HG03064 (cell line): Measurements from ENCODE around the gene XPC.
A peak's percentile ranks its signal among the peaks of the same experiment; 100 is the strongest.

Experiments used
- ATAC-seq: cut with Tn5 transposase; IDR thresholded peaks from one replicate; pipeline ENCODE4 v1.9.1; 2021; ENCODE audit warnings: low read depth; ENCODE audit not compliant: unreplicated experiment

XPC gene

DNA sequence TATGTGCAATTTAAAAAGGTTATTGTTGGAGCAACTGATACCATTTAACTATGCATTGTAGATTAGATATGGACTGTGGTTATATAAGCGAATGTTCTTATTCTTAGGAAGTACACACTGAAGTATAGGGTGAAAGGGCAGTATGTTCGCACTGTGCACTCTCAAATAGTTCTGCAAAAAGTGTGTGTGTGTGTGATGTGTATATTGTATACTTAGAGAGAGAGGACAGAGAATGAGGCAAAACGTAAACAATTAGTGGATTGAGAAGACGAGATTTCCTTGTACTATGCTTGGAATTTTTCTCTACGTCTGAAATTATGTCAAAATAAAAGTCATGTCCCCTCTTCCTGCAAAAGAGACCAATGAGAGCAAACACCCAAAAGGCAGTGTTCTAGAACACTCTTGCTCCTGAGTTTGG, 30.6 kb upstream of the XPC start:
- ATAC-seq = no peak

GRCh38 chr3:14208168-14208567, 29.8 kb upstream of the XPC start:
- ATAC-seq = no peak

DNA sequence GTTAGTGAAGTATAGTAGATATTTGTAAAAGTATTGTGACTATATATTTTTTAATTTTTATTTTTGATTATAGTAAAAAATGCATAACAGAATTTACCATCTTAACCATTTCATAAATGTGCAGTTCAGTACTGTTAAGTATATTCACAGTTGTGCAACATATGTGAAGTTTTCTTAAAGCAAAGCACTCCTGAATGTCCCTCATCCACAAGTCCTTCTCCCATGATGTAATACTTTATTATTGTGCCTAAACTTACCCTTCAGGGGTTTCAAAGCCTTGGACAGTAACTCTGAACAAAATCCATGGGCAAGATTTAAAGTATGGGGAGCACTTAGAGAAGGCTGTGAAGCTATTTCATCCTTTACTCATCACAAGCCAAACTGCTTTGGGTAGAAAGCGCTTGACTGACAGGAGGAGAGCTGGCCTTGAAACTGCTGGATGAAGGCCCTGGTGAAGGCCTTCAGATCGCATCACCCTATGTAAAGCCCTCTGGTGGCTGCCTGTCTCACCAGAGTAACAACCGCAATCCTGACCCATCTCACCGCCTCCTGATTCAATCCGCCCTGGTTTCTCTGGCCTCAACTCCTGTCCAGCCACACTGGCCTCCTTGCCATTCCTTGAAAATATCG, 28.3 kb upstream of the XPC start:
- ATAC-seq = no peak

GRCh38 chr3:14204515-14205284, 26.3 kb upstream of the XPC start:
- no peak for ATAC-seq

DNA sequence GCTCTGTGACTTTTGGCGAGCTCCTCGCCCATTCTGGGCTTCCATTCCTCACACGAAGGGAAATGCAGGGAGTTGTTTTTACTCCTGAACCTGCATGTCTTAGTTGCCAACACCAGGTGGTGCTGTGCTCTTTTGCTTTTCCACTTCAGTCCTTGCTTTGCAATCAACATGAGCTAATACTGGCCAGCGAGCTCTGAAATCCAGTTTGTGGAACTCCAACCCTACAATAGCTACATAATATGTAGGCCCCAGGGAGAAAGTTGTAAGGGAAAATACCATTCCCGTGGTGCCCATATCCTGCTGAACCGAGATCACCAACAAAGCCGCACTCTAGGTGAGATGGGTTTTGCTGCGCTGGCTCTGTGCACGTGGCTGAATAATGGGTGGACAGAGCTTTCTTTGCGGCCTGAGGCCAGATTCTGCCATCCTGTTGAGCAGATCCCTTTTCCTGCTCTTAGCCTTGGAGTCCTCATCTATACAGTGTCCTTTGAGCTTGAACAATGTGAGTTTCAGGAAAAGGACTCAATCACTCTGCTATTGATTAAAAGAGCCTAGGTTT, 25.2 kb upstream of the XPC start:
- no peak for ATAC-seq

DNA sequence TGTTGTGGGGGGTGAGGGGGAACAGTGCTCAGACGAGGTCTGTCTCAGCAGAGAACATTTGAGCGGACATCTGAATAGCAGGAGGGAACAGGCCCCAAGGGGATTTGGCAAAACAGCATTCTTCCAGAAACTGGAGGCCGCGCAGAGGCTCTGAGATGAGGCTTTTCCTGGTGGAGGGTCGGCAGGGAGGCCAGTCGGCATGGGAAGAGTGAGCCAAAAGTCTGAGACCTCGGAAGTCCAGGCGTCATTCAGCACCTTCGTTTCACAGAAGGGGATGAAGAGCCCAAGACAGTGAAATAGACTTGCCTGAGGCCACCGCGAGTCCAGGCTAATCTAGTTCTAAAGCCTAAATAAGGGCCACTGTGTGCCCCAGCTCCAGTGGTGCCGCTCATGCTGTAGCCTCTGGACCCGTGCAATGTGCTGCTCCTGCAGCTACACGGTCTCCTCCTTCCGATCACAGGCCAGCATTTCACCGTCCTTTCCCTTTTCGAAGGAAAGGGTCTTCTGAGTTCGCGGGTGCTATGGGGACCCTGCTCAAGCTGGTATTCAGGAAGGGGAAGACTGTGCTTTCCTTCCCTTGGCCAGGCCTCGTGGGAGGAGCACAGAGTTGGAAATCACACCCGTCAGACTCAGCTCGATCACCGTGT, 24.6 kb upstream of the XPC start:
- ATAC-seq = no peak

DNA sequence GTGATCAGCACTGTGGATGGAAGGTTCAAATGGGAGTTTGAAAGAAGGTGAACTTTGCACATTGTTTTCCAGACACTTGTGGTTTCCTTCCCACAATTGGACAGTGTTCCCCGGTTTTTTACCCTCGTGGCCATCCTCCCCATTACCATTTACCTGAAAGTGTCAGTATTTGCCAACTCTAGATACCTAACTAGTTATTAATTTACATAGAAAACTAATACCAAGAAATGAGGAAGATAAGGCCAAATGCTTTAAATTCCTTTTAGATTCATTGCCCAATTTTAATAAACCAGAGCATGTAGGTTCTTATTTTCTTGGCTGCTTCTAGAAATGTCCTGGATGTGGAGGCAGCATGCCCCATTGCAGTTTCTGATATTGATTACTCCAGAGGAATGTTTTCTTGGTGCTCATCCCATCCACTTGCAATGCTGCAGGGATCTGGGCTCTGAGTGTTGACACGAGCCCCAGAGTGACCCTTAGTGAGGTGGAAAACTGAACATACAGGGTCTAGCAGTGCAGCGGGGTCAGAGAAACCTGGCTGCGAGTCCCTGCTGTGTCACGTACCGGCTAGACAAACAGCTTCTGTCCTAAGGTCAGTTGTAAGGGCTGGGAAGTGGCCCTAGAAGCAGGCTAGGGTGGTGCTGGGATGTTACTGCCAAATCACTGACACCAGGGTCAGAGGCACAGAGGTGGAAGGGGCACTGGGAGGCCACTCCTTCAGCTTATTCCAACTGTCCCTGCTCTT, 23.7 kb upstream of the XPC start:
- ATAC-seq = no peak

DNA sequence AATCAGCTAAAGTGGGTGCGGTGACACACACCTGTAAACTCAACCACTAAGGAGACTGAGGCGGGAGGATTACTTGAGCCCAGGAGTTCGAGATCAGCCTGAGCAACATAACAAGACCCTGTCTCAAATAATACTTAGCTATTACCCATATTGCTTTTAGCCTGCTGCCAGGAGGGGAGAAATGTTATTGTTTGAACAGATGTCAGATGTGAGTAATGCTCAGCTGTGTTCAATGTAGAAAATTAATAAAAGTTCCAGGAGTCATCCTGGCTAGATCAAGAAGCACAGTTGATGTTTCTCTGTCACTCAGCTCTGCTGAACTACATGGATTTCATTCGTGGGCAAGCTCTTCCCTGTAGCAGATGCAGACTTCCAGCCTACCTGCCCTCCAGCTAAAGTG, 22.4 kb upstream of the XPC start:
- no peak for ATAC-seq

- no peak for ATAC-seq
These were observed 21.9 kb upstream of the XPC start for GRCh38 chr3:14200276-14200675.

- ATAC-seq = no peak
These were observed 21.2 kb upstream of the XPC start for GRCh38 chr3:14199641-14200040.

GRCh38 chr3:14194865-14195264, 16.5 kb upstream of the XPC start:
- ATAC-seq = no peak

DNA sequence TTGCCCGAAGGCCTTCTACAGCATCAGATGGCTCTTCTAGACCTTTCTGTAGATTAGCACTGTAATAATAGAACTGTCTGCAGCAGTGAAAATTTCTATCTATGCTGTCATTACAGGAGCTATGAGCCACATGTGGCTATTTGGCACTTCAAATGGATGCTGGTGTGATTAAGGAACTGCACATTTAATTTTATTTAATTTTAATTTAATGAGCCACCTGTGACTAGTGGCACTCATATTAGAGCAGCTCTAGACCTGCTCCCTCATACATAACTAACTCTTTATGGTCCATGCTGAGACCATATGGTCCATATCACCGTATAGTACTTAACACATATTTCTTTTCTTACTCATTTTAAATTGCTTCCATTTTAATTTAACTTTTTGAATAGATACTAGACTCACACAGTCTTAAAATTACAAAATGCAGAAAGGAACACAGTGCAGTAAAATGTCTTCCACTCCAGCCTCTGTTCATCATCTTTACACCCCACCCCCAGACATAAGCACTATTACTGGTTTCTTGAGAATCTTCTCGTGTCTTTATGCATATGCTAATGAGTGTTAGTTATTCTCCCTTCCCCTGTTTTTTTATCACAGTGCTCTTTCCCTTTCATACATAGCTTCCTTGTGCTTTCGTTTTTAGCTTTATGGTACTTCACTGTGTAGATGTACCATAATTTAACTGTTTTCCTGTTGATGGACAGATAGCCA, 9.8 kb upstream of the XPC start:
- no peak for ATAC-seq

GRCh38 chr3:14186854-14187458, 8.6 kb upstream of the XPC start:
- no peak for ATAC-seq

GRCh38 chr3:14183015-14183577, 4.7 kb upstream of the XPC start:
- ATAC-seq = no peak

DNA sequence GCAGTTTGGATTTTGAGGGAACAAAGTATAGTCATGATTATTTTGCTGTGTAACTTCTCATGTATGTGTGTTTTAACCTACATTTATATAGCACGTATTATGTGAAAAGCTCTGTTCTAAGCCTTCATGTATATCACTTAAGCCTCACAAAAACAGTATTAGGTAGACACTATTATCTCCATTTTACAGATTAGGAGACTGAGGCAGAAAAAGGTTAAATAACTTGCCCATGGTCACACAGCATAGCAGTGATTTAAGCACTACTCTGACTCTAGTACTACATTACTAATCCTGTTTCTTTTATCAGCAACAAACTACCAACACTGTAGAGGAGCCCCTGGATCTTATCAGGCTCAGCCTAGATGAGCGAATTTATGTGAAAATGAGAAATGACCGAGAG, 2.9 kb upstream of the XPC start:
- ATAC-seq = no peak

- ATAC-seq = no peak
These were observed 1.4 kb upstream of the XPC start for GRCh38 chr3:14179795-14180194.

DNA sequence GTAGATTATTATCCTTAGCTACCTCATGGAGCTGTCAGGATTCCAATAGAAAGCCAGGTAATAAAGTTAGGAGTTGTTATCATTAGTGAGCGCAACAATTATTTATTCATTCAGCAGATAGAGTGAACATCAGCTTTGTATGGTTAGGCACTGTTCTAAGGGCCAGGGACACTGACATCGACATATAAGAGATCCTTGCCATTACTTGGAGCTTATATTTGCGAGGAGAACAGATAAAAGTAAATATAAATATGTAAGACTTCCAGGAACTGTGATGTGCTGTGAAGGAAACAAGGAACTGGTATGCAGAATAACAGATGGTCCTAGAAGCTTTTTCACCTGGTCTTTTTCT, 689 bp upstream of the XPC start:
- ATAC-seq = no peak

- peak; percentile 2 for ATAC-seq
These were observed 688 bp downstream of the XPC start for GRCh38 chr3:14177580-14178246.

- ATAC-seq = peak; percentile 32
These were observed 2.9 kb downstream of the XPC start for GRCh38 chr3:14175383-14176037.
